ENCODE results near the gene HPN. TPM values are rescaled to one million over a fixed set of nuclear protein-coding genes. Genes with fewer than 3 reads are reported as not detected.

HPN gene
- total and polyA plus RNA-seq, 4 donors, result 0.20 to 1.4 (median 0.79) TPM

DNA sequence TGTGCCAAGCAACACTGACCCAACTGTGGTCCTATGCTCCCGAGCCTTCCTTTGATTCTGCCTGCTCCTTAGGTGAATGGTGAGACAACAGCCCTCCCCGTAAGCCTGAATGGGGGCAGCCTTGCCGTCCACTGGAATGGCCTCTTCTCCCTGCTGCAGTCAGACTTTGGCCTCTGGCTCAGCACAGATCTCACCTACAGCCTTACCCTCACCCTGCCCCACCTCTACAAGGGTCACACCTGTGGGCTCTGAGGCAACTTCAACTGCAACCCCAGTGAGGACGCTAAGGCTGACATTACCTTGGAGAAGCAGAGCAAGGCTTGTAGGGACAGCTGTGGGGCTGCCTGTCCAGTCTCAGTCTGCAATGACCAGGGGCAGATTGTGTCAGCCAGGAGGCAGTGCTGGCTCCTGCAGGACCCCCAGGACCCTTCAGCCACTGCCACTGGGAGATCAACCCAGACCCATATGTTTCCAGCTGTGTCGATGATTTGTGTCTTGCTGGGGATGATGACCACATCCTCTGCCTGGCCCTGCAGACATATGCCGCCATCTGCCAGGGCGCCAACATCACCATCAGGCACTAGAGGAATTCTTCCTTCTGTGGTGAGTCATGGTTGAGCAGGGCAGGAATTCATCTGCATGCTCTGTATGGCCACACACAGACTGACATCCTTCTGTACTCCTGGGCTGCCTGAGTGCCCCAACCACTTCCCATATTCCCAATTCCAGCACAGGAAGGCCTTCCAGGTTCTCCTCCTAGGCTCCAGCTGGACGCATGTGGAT is 46.8 kb downstream of the HPN start:
- DNase-seq (ENCODE audit: low read depth in 4 of 6, low spot score in 6 of 6), result no peak
- peaks cover 11% of the 10 kb centered on the region for H3K4me1 ChIP-seq (ENCODE audit: control insufficient read depth, insufficient read depth, low read length)
- WGBS (ENCODE audit: insufficient coverage), result 78% methylated on average over 7 of the region's 8 CpGs
- H3K27ac ChIP-seq (ENCODE audit: low read depth, low read length), result no peak overlapping the region
- no peaks in the 10 kb centered on the region for H3K9me3 ChIP-seq (ENCODE audit: control insufficient read depth, insufficient read depth, low read length)
- H3K36me3 ChIP-seq (ENCODE audit: control insufficient read depth, insufficient read depth, low read length), result no peaks in the 10 kb centered on the region
- H3K27me3 ChIP-seq (ENCODE audit: control insufficient read depth, insufficient read depth, low read length), result peaks cover 2% of the 10 kb centered on the region
- no peak overlapping the region for H3K4me3 ChIP-seq (ENCODE audit: low read depth, low read length)

DNA sequence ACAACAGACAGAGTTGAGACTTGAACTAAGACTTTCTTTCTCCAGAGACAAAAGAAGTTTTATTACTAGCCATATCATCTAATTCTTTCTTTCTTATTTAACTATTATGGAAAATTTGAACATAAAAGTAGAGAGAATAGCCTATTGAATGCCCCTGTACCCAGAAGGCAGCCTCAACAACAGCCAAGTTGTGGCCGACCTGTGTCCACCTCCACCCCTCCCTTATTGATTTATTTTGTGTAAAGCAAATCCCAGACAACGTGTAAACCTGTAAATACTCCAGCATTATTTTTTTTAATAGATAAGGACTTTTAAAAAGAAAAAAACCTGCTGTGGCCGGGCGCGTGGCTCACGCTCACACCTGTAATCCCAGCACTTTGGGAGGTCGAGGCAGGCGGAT is 48.0 kb downstream of the HPN start:
- WGBS (ENCODE audit: insufficient coverage), result no CpG with 5 or more reads among the region's 8 CpGs
- Histone ChIP-seq H3K36me3 (ENCODE audit: control insufficient read depth, insufficient read depth, low read length) (no peaks in the 10 kb centered on the region), H3K9me3 (ENCODE audit: control insufficient read depth, insufficient read depth, low read length) (no peaks in the 10 kb centered on the region), H3K4me1 (ENCODE audit: control insufficient read depth, insufficient read depth, low read length) (peaks cover 11% of the 10 kb centered on the region), H3K27me3 (ENCODE audit: control insufficient read depth, insufficient read depth, low read length) (peaks cover 2% of the 10 kb centered on the region), H3K27ac (ENCODE audit: low read depth, low read length) (no peak overlapping the region), H3K4me3 (ENCODE audit: low read depth, low read length) (no peak overlapping the region)
- no peak for DNase-seq (ENCODE audit: low read depth in 4 of 6, low spot score in 6 of 6)

DNA sequence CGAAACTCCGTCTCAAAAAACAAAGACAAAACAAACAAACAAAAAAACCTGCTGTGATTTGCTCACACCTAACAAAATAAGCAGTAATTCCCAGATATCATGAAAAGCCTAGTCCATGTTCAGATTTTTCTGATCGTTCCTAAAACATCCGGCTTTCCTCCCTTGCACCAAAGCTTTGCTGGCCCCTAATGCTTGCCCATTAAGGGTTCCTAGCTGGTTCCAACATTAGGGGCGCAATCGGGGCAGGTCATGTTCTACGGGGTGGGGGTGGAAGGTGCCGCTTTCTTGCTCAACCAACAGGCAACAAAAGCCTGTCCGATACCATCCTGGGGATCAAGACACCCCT is 48.6 kb downstream of the HPN start:
- no peak overlapping the region for H3K4me3 ChIP-seq (ENCODE audit: low read depth, low read length)
- H3K27ac ChIP-seq (ENCODE audit: low read depth, low read length), result no peak overlapping the region
- DNase-seq (ENCODE audit: low read depth in 4 of 6, low spot score in 6 of 6), result no peak
- no peaks in the 10 kb centered on the region for H3K36me3 ChIP-seq (ENCODE audit: control insufficient read depth, insufficient read depth, low read length)
- H3K9me3 ChIP-seq (ENCODE audit: control insufficient read depth, insufficient read depth, low read length), result no peaks in the 10 kb centered on the region
- peaks cover 11% of the 10 kb centered on the region for H3K4me1 ChIP-seq (ENCODE audit: control insufficient read depth, insufficient read depth, low read length)
- peaks cover 2% of the 10 kb centered on the region for H3K27me3 ChIP-seq (ENCODE audit: control insufficient read depth, insufficient read depth, low read length)
- 28% methylated on average over 6 of the region's 9 CpGs for WGBS (ENCODE audit: insufficient coverage)

DNA sequence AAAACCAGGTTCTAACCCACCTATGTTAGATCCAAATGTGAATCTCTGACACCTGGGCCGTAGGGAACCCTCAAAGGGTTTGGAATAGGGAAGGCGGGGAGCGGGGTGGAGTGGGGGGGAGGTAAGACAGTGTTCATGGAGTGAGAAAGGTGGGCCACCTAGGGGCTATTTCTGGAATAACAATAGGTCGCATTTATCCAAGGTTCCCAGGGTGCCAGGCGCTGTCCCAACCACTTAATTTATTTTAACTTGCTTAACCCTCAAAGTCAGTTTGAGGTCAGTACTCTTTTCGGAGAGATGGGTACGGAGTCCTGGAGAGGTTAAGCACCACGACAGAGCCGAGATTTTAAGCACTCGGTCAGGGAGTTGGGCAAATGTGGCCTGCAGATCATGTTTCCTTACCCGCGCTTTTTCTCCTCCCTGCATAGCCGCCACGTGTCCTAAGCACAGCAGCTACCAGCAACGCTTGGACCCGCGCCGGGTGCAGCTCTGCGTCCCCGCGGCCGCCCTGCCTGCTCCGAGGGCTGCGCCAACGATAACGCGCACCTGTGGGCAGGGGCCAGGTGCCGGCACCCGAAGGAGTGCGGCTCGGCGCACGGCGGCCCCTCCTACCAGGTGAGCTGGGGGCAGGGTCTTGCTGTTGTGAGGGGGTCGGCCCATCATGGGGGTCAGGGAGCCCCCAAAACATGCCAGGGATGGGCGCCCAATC is 49.1 kb downstream of the HPN start:
- H3K27ac ChIP-seq (ENCODE audit: low read depth, low read length), result no peak overlapping the region

DNA sequence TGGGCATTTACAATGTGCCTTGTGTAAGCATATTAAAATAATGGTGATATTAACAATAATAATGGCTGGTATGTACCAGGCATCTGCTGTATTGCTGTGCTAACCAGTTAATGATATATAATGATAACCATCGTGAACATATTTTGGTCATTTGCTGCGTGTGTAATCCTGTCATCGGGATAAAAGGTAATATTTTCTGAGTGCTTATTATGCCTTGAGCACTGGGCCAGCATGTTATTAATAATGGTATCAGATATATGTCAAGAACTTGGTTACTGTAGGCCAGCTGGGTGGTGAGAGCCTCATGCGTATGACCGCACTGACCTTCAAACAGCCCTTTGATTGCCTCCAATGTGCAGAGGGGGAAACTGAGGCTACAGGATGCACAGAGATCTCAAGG is 51.9 kb downstream of the HPN start:
- DNase-seq (ENCODE audit: low read depth in 4 of 6, low spot score in 6 of 6), result no peak
- peaks cover 11% of the 10 kb centered on the region for H3K4me1 ChIP-seq (ENCODE audit: control insufficient read depth, insufficient read depth, low read length)
- H3K36me3 ChIP-seq (ENCODE audit: control insufficient read depth, insufficient read depth, low read length), result no peaks in the 10 kb centered on the region
- peaks cover 2% of the 10 kb centered on the region for H3K27me3 ChIP-seq (ENCODE audit: control insufficient read depth, insufficient read depth, low read length)
- H3K9me3 ChIP-seq (ENCODE audit: control insufficient read depth, insufficient read depth, low read length), result no peaks in the 10 kb centered on the region
- H3K27ac ChIP-seq (ENCODE audit: low read depth, low read length), result no peak overlapping the region
- 99% methylated on average over 5 of the region's 5 CpGs for WGBS (ENCODE audit: insufficient coverage)
- no peak overlapping the region for H3K4me3 ChIP-seq (ENCODE audit: low read depth, low read length)

More for the DNA sequence above, 49.1 kb downstream of the HPN start:
- no peaks in the 10 kb centered on the region for H3K36me3 ChIP-seq (ENCODE audit: control insufficient read depth, insufficient read depth, low read length)
- WGBS (ENCODE audit: insufficient coverage), result 8% methylated on average over 32 of the region's 36 CpGs
- H3K4me1 ChIP-seq (ENCODE audit: control insufficient read depth, insufficient read depth, low read length), result peaks cover 11% of the 10 kb centered on the region
- no peak overlapping the region for H3K4me3 ChIP-seq (ENCODE audit: low read depth, low read length)
- H3K9me3 ChIP-seq (ENCODE audit: control insufficient read depth, insufficient read depth, low read length), result no peaks in the 10 kb centered on the region
- peaks cover 2% of the 10 kb centered on the region for H3K27me3 ChIP-seq (ENCODE audit: control insufficient read depth, insufficient read depth, low read length)
- peak in 5 of 6 donors; percentile 19 to 86 (median 35) for DNase-seq (ENCODE audit: low read depth in 4 of 6, low spot score in 6 of 6)

DNA sequence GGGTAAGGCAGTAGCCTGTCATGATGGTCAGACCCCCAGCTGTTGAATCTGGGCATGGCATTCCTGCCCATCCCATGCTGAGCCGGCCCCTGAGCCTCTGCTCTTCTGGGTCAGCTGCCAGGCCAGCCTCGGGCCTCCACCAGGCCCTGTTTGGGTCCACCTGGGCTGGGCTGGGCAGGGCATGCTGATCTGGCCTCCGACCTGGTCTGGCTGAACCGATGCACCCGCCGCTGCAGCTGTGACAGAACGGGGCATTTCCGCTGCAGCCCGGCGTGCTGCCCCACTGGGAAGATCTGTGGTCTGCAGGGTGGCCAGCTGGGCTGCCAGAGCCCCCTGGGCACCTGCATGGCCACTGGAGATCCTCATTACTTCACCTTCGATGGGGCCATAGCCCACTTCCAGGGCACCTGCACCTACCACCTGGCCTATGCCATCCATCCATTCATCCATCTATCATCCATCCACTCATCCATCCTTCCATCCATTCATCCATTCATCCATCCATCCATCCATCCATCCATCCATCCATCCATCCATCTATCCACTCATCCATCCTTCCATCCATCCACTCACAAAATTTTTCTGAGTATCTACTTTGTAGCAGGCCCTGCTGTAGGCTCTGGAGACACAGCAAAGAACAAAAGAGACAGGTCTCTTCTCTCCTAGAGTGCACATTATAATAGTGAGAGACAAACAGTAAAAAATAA is 52.6 kb downstream of the HPN start:
- H3K36me3 ChIP-seq (ENCODE audit: control insufficient read depth, insufficient read depth, low read length), result no peaks in the 10 kb centered on the region
- H3K4me1 ChIP-seq (ENCODE audit: control insufficient read depth, insufficient read depth, low read length), result peaks cover 11% of the 10 kb centered on the region
- DNase-seq (ENCODE audit: low read depth in 4 of 6, low spot score in 6 of 6), result no peak
- H3K4me3 ChIP-seq (ENCODE audit: low read depth, low read length), result no peak overlapping the region
- WGBS (ENCODE audit: insufficient coverage), result 88% methylated on average over 11 of the region's 11 CpGs
- peaks cover 2% of the 10 kb centered on the region for H3K27me3 ChIP-seq (ENCODE audit: control insufficient read depth, insufficient read depth, low read length)
- no peaks in the 10 kb centered on the region for H3K9me3 ChIP-seq (ENCODE audit: control insufficient read depth, insufficient read depth, low read length)
- H3K27ac ChIP-seq (ENCODE audit: low read depth, low read length), result no peak overlapping the region

DNA sequence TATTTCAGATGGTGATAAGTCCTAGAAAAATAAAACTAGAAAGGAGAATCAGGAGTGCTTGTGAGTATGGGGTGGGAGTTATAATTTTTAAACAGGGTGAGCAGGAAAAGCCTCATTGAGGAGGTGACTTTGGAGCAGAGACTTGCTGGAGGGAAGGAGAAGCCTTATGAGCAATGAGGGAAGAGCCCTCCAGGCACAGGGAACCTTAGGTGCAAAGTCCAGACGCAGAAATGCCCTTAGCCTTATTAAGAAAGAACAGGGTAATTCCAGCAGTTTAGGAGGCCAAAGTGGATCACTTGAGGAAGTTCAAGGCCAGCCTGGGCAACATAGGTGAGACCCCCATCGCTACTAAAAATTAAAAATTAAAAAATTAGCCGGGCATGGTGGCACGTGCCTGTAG is 53.1 kb downstream of the HPN start:
- 100% methylated on average over 4 of the region's 4 CpGs for WGBS (ENCODE audit: insufficient coverage)
- Histone ChIP-seq H3K4me1 (ENCODE audit: control insufficient read depth, insufficient read depth, low read length) (peaks cover 11% of the 10 kb centered on the region), H3K27ac (ENCODE audit: low read depth, low read length) (no peak overlapping the region), H3K9me3 (ENCODE audit: control insufficient read depth, insufficient read depth, low read length) (no peaks in the 10 kb centered on the region), H3K27me3 (ENCODE audit: control insufficient read depth, insufficient read depth, low read length) (peaks cover 2% of the 10 kb centered on the region), H3K4me3 (ENCODE audit: low read depth, low read length) (no peak overlapping the region), H3K36me3 (ENCODE audit: control insufficient read depth, insufficient read depth, low read length) (no peaks in the 10 kb centered on the region)
- no peak for DNase-seq (ENCODE audit: low read depth in 4 of 6, low spot score in 6 of 6)

DNA sequence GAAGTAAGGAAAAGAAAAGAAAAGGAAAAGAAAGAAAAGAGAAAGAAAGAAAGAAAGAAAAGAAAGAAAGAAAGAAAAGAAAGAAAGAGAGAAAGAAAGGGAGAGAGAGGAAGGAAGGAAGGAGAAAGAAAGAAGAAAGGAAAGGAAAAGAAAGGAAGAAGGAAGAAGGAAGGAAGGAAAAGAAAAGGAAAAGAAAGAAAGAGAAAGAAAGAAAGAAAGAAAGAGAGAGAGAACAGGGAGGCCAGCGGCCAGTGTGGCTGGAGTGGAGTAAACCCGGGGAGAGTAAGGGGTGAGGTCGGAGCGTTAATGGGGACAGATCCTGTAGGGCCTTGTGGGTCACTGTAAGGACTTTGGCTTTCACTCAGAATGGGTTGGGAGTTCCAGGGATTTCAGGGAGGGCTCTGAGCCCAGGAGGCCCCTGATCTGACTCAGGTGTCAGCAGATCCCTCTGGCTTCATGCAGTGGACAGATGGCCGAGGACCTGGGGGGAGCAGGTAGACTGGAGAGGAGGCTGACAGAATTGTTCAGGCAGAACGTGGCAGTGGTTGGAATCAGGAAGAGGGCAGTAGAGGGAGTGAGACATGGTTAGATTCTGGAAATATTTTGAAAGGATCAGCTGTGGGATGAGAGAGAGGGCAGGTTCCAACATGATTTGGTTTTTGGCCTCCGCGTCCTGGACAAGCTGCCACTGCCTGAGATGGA is 54.3 kb downstream of the HPN start:
- Histone ChIP-seq H3K27ac (ENCODE audit: low read depth, low read length) (no peak overlapping the region), H3K9me3 (ENCODE audit: control insufficient read depth, insufficient read depth, low read length) (no peaks in the 10 kb centered on the region), H3K4me3 (ENCODE audit: low read depth, low read length) (no peak overlapping the region), H3K36me3 (ENCODE audit: control insufficient read depth, insufficient read depth, low read length) (no peaks in the 10 kb centered on the region), H3K27me3 (ENCODE audit: control insufficient read depth, insufficient read depth, low read length) (no peaks in the 10 kb centered on the region), H3K4me1 (ENCODE audit: control insufficient read depth, insufficient read depth, low read length) (peaks cover 5% of the 10 kb centered on the region)
- DNase-seq (ENCODE audit: low read depth in 4 of 6, low spot score in 6 of 6), result peak in 1 of 6 donors; percentile 4
- WGBS (ENCODE audit: insufficient coverage), result 74% methylated on average over 8 of the region's 8 CpGs

DNA sequence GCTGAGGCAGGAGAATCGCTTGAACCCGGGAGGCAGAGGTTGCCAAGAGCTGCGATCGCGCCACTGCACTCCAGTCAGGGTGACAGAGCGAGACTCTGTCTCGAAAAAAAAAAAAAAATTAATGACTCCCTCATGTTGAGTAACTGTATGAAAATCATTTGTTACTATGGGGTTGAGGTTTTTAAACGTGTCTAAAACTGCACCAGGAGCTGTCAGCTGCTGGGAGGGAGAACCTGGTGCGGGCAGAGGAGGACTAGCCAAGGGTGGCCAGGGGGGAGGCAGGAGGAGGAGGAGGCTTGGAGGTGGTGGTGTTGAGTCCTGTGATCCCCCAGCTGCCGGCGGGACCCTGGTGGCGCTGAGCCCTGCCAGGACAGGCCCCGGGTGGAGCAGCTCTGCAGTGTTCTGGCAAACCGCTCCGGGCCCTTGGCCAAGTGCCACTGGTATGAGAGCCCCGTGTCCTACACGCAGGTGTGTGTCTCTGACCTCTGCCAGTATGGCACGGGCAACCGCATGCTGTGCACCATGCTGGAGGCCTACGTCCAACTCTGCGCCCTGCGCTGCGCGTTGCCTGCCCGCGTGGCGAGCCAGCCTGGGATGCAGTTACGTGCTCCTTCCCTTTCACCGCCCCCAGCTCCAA is 57.0 kb downstream of the HPN start:
- H3K4me1 ChIP-seq (ENCODE audit: control insufficient read depth, insufficient read depth, low read length), result no peaks in the 10 kb centered on the region
- H3K4me3 ChIP-seq (ENCODE audit: low read depth, low read length), result no peak overlapping the region
- no peaks in the 10 kb centered on the region for H3K27me3 ChIP-seq (ENCODE audit: control insufficient read depth, insufficient read depth, low read length)
- H3K9me3 ChIP-seq (ENCODE audit: control insufficient read depth, insufficient read depth, low read length), result no peaks in the 10 kb centered on the region
- H3K27ac ChIP-seq (ENCODE audit: low read depth, low read length), result no peak overlapping the region
- DNase-seq (ENCODE audit: low read depth in 4 of 6, low spot score in 6 of 6), result no peak
- WGBS (ENCODE audit: insufficient coverage), result 82% methylated on average over 28 of the region's 29 CpGs
- no peaks in the 10 kb centered on the region for H3K36me3 ChIP-seq (ENCODE audit: control insufficient read depth, insufficient read depth, low read length)

All from spinal cord (tissue), 10 donors.